Neural cell (in vitro differentiated cells): ENCODE results near the gene TXNRD1. TPM values are rescaled to one million over a fixed set of nuclear protein-coding genes. Genes with fewer than 3 reads are reported as not detected.

Experiments
- H2AFZ ChIP-seq: fragments of 200-600, 300-800 bp; sonication (generic), shearing (Covaris generic); 2 replicates; pipeline ENCODE4 v1.6.0; 2014; ENCODE audit warnings: low read depth, mild to moderate bottlenecking, antibody characterized with exemption, low read length, moderate library complexity
- H3F3A ChIP-seq: fragments of 200-600 bp; shearing (Covaris generic); 2 replicates; pipeline ENCODE4 v1.6.1; 2016; ENCODE audit warnings: mild to moderate bottlenecking, moderate library complexity, mixed read lengths, antibody characterized with exemption, low read length; ENCODE audit not compliant: insufficient read depth, poor library complexity, severe bottlenecking
- H3K27ac ChIP-seq: fragments of 200-600, 300-800 bp; sonication (generic), shearing (Covaris generic); 2 replicates; pipeline ENCODE4 v1.5.1; 2014; ENCODE audit warnings: mild to moderate bottlenecking, low read length, moderate library complexity
- H3K27me3 ChIP-seq: fragments of 300-800, 200-600 bp; sonication (generic), shearing (Covaris generic); 2 replicates; pipeline ENCODE4 v1.6.0; 2014; ENCODE audit warnings: mild to moderate bottlenecking, low read depth, low read length, moderate library complexity; ENCODE audit not compliant: insufficient read depth
- H3K36me3 ChIP-seq: fragments of 300-800, 200-600 bp; sonication (generic), shearing (Covaris generic); 2 replicates; pipeline ENCODE4 v1.5.1; 2014; ENCODE audit warnings: mild to moderate bottlenecking, antibody characterized with exemption, low read length, moderate library complexity; ENCODE audit not compliant: insufficient read depth
- H3K4me2 ChIP-seq: fragments of 300-800, 200-600 bp; sonication (generic), shearing (Covaris generic); 2 replicates; pipeline ENCODE4 v1.6.0; 2014; ENCODE audit warnings: mild to moderate bottlenecking, low read length
- H3K4me3 ChIP-seq: fragments of 300-800, 200-600 bp; sonication (generic), shearing (Covaris generic); 2 replicates; pipeline ENCODE4 v1.5.1; 2014; ENCODE audit warnings: mild to moderate bottlenecking, low read length, moderate library complexity
- H3K79me2 ChIP-seq: fragments of 200-600 bp; shearing (Covaris generic); replicated peaks from 2 replicates; pipeline ENCODE4 v1.6.0; 2014; ENCODE audit warnings: mild to moderate bottlenecking, low read length, moderate library complexity; ENCODE audit not compliant: insufficient read depth
- H3K9ac ChIP-seq: fragments of 300-800, 200-600 bp; sonication (generic), shearing (Covaris generic); 2 replicates; pipeline ENCODE4 v1.6.1; 2016; ENCODE audit warnings: mild to moderate bottlenecking, low read length, mixed read lengths
- H3K9me2 ChIP-seq: fragments of 200-600 bp; shearing (Covaris generic); 2 replicates; pipeline ENCODE4 v1.6.1; 2016; ENCODE audit warnings: mild to moderate bottlenecking, low read length, mixed read lengths; ENCODE audit not compliant: insufficient read depth
- H3K9me3 ChIP-seq: fragments of 200-600, 300-800 bp; sonication (generic), shearing (Covaris generic); 2 replicates; pipeline ENCODE4 v1.6.1; 2016; ENCODE audit warnings: mild to moderate bottlenecking, mixed run types, low read length, moderate library complexity, mixed read lengths
- H4K20me1 ChIP-seq: fragments of 200-600 bp; shearing (Covaris generic); 2 replicates; pipeline ENCODE4 v1.6.1; 2016; ENCODE audit warnings: mild to moderate bottlenecking, mixed run types; ENCODE audit not compliant: insufficient read depth
- CTCF ChIP-seq: fragments of 450-650 bp; IDR thresholded peaks from 2 replicates; pipeline ENCODE4 v1.5.1; 2014; ENCODE audit warnings: antibody characterized with exemption, mild to moderate bottlenecking, moderate library complexity; ENCODE audit not compliant: poor library complexity, severe bottlenecking
- EP300 ChIP-seq: fragments of 450-650 bp; conservative IDR thresholded peaks from 2 replicates; pipeline ENCODE4 v1.6.1; 2014; ENCODE audit warnings: antibody characterized with exemption, mild to moderate bottlenecking, moderate library complexity; ENCODE audit not compliant: poor library complexity, severe bottlenecking
- EZH2 ChIP-seq: fragments of 200-600, 300-800 bp; shearing (Covaris generic), sonication (generic); IDR thresholded peaks from 2 replicates; pipeline ENCODE4 v1.6.1; 2014; ENCODE audit warnings: antibody characterized with exemption, low read length, borderline replicate concordance, mild to moderate bottlenecking; ENCODE audit not compliant: insufficient read depth, poor library complexity, severe bottlenecking
- MXI1 ChIP-seq: fragments of 450-650 bp; conservative IDR thresholded peaks from 2 replicates; pipeline ENCODE4 v1.6.1; 2014; ENCODE audit warnings: antibody characterized with exemption, mild to moderate bottlenecking; ENCODE audit not compliant: poor library complexity, severe bottlenecking
- POLR2AphosphoS5 ChIP-seq: IDR thresholded peaks from 2 replicates; pipeline ENCODE4 v1.6.1; 2012
- RAD21 ChIP-seq: fragments of 450-650 bp; conservative IDR thresholded peaks from 2 replicates; pipeline ENCODE4 v1.6.1; 2014; ENCODE audit warnings: antibody characterized with exemption, mild to moderate bottlenecking, moderate library complexity
- REST ChIP-seq: IDR thresholded peaks from 2 replicates; pipeline ENCODE4 v1.6.1; 2012; ENCODE audit warnings: borderline replicate concordance
- SMC3 ChIP-seq: fragments of 450-650 bp; conservative IDR thresholded peaks from 2 replicates; pipeline ENCODE4 v1.6.1; 2014; ENCODE audit warnings: antibody characterized with exemption, mild to moderate bottlenecking, moderate library complexity; ENCODE audit not compliant: poor library complexity
- TAF1 ChIP-seq: IDR thresholded peaks from 2 replicates; pipeline ENCODE4 v1.6.1; 2012; ENCODE audit warnings: low read depth
- polyA plus RNA-seq: library from polyadenylated mRNA; depleted of rRNA; stranded (reverse); fragments of >200 nt; gene quantifications from 2 replicates; pipeline ENCODE4 v1.2.3, GENCODE V29; 2014

TXNRD1 gene
- polyA plus RNA-seq, 1 donor from 2014 or later: 59.6 TPM

- Histone ChIP-seq H3F3A (no peaks in the 10 kb centered on the region), H3K4me3 (no peak overlapping the region), H3K9ac (no peak overlapping the region), H3K27me3 (no peaks in the 10 kb centered on the region), H3K36me3 (peaks cover 9% of the 10 kb centered on the region), H3K9me3 (no peaks in the 10 kb centered on the region), H2AFZ (no peak overlapping the region), H3K9me2 (no peaks in the 10 kb centered on the region), H3K79me2 (peaks cover 27% of the 10 kb centered on the region), H4K20me1 (no peaks in the 10 kb centered on the region), H3K4me2 (no peak overlapping the region), H3K27ac (no peak overlapping the region)
- TF ChIP-seq REST: no peak
- TF ChIP-seq CTCF: no peak
- no peak for TF ChIP-seq EZH2
- TF ChIP-seq MXI1: no peak
- no peak for TF ChIP-seq TAF1
- TF ChIP-seq SMC3: no peak
- no peak for TF ChIP-seq POLR2AphosphoS5
- no peak for TF ChIP-seq RAD21
- TF ChIP-seq EP300: no peak
Measured at GRCh38 chr12:104299842-104300481, 84.4 kb downstream of the TXNRD1 start.

DNA sequence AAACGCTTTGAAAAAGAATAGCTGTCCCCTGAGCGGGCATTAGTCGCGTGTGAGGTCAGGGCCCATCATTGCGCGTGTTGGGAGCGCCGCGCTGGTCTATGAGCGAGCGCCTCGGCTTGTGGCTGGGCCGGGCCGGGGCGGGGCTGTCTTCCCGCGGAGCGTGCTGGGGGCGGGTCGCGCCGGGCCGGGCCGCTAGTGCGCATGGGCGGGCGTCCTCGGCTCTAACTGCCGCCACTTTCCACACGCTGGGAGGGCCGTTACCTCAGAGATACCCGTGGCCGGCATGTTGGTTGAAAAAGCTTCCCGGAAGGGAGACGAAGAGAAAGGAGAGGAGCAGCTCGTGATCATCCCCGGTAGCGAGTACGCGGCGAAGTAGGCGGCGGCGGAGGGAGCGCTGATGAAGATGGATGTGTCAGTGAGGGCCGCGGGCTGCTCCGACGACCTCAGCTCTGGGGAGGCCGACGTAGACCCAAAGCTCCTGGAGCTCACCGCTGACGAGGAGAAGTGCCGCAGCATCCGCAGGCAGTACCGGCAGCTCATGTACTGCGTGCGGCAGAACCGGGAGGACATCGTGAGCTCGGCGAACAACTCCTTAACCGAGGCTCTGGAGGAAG is 88.1 kb downstream of the TXNRD1 start, which contains the start of gene EID3:
Gene EID3 (plus strand): TSS at position 202 of the 614 bp plus-strand sequence. CDS start 196 bp downstream, at position 398.
- Histone ChIP-seq H3K4me2 (no peak within 1 kb of the TSS), H3K36me3 (no peaks in the 10 kb centered on the region), H3F3A (no peaks in the 10 kb centered on the region), H4K20me1 (no peaks in the 10 kb centered on the region), H3K4me3 (no peak within 1 kb of the TSS), H3K9me3 (no peaks in the 10 kb centered on the region), H3K27me3 (no peaks in the 10 kb centered on the region), H3K79me2 (peaks cover 15% of the 10 kb centered on the region), H3K9ac (no peak within 1 kb of the TSS), H2AFZ (no peak within 1 kb of the TSS), H3K27ac (no peak within 1 kb of the TSS), H3K9me2 (no peaks in the 10 kb centered on the region)
- no peak for TF ChIP-seq POLR2AphosphoS5
- no peak for TF ChIP-seq MXI1
- TF ChIP-seq REST: no peak
- no peak for TF ChIP-seq EP300
- TF ChIP-seq RAD21: no peak
- no peak for TF ChIP-seq EZH2
- TF ChIP-seq TAF1: no peak
- TF ChIP-seq SMC3: no peak
- TF ChIP-seq CTCF: no peak
